T-helper 17 cell (primary cell): ENCODE data around the gene WDR19. TPM values are rescaled to one million over a fixed set of nuclear protein-coding genes. Genes with fewer than 3 reads are reported as not detected.

Experiments used
- ATAC-seq: fragments of 150-1000 bp; cut with Tn5 transposase; 2 replicates; pipeline ENCODE4 v1.10.0; 2021; ENCODE audit warnings: mild to moderate bottlenecking, moderate library complexity
- DNase-seq, 3 donors: peaks; one replicate each; pipeline versions ENCODE4 v3.0.0 to v3.0.0-alpha.2; 2020 to 2021
- H3K9me3 ChIP-seq: one replicate; pipeline ENCODE4 v1.7.0; 2013; ENCODE audit warnings: low read length, mild to moderate bottlenecking; ENCODE audit not compliant: control insufficient read depth, poor library complexity, severe bottlenecking
- H3K27ac Mint-ChIP-seq: one replicate; pipeline ENCODE4 v1.8.0; 2022; ENCODE audit warnings: mild to moderate bottlenecking, moderate library complexity, mixed read lengths
- H3K27me3 Mint-ChIP-seq: one replicate; pipeline ENCODE4 v1.8.0; 2022; ENCODE audit warnings: mixed read lengths
- H3K36me3 Mint-ChIP-seq: one replicate; pipeline ENCODE4 v1.8.0; 2022; ENCODE audit warnings: low read depth, mixed read lengths
- H3K4me1 Mint-ChIP-seq: one replicate; pipeline ENCODE4 v1.8.0; 2022; ENCODE audit warnings: mild to moderate bottlenecking, mixed read lengths
- H3K4me3 Mint-ChIP-seq: one replicate; pipeline ENCODE4 v1.8.0; 2022; ENCODE audit warnings: mild to moderate bottlenecking, moderate library complexity, mixed read lengths
- total RNA-seq, 4 donors: library from RNA in 2 of 4; stranded (reverse) in 2 of 4; gene quantifications; one replicate each; pipeline ENCODE4 v1.2.3 and lab custom pipeline; 2022 to 2026

WDR19 gene
- total RNA-seq, 2 donors from 2014 or later: 14.1 to 15.5 TPM

DNA sequence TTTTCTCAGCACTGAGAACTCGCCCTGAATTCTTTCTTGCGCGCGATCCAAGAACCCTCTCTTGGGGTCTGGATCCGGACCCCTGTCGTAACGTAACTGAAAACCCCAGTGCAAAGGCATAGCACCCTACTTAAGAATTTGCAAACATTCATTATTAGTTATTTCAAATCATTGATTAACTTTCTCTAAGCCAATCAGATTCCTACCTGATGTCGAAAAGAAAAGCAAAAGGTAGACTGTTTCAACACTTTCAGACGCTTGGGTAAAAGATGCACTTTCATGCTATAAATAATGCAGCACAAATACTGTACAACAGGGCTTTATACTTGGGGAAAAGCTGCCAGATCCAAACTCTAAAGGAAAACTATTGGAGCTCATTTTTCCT is 817 bp upstream of the WDR19 start:
- no peak overlapping the region for H3K4me3 Mint-ChIP-seq
- H3K27ac Mint-ChIP-seq: no peak overlapping the region
- DNase-seq (no peak), ATAC-seq (no peak)
- peaks cover 7% of the 10 kb centered on the region for H3K27me3 Mint-ChIP-seq
- H3K4me1 Mint-ChIP-seq: no peaks in the 10 kb centered on the region
- no peaks in the 10 kb centered on the region for H3K9me3 ChIP-seq
- no peaks in the 10 kb centered on the region for H3K36me3 Mint-ChIP-seq

DNA sequence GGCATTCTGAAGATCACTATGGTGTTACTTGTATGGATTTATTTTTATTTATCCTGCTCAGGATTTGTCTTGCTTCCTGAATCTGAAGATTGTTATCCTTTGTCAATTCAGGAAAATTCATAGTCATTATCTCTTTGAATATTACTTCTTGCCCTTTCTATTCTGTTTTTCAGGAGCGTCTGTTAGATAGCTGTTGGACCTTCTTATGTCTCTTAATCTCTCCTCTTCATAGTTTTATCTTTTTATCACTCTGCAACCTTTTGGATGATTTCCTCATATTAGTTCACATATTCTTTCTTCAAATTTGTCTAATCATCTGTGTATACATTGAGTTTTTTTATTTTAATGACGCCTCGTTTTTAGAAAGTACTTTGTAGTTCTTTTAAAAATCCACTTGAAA is 19.6 kb downstream of the WDR19 start:
- Mint-ChIP-seq H3K27ac (no peak overlapping the region), H3K4me3 (no peak overlapping the region), H3K36me3 (peaks cover 11% of the 10 kb centered on the region), H3K4me1 (no peaks in the 10 kb centered on the region), H3K27me3 (no peaks in the 10 kb centered on the region)
- no peak for ATAC-seq
- DNase-seq: no peak
- H3K9me3 ChIP-seq: no peaks in the 10 kb centered on the region

DNA sequence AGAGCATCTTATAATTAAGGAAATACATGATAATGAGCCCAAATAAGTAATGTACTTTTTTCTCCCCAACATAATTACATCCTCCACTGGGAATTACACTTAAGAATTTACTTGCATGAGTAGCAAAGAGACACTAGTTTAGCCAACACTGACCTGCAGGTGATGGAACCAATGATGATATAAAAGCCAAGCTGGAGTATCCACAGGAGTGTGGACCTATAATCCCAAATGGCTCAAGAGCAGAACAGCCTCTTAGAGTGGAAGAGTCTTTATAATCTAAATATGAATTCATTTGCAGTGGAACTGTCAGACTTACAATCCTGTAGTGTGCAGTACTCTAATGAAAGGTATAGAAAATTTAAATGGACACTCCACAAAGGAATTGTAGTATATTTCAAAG is 22.2 kb downstream of the WDR19 start:
- ATAC-seq: no peak
- Mint-ChIP-seq H3K27me3 (no peaks in the 10 kb centered on the region), H3K36me3 (peaks cover 11% of the 10 kb centered on the region), H3K4me1 (no peaks in the 10 kb centered on the region), H3K4me3 (no peak overlapping the region), H3K27ac (no peak overlapping the region)
- DNase-seq: no peak
- H3K9me3 ChIP-seq: no peaks in the 10 kb centered on the region

DNA sequence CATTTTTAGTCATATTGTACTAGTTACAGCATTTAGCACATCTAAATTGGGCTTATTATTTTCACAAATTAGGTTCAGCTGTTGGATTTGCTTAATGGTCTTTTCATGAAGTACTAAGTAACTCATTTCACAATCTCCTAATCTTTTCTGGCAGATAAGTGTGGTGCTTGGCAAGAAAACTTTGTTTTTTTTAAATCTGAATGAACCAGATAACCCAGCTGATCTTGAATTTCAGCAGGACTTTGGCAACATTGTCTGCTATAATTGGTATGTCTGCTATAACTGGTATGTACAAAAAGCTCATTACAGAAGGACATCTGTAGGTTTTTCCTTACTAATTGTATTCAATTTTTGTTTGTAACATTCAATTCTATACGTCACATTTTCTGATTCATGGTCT is 22.7 kb downstream of the WDR19 start:
- no peaks in the 10 kb centered on the region for H3K27me3 Mint-ChIP-seq
- peaks cover 11% of the 10 kb centered on the region for H3K36me3 Mint-ChIP-seq
- H3K9me3 ChIP-seq: no peaks in the 10 kb centered on the region
- ATAC-seq (no peak), DNase-seq (no peak)
- H3K27ac Mint-ChIP-seq: no peak overlapping the region
- H3K4me3 Mint-ChIP-seq: no peak overlapping the region
- no peaks in the 10 kb centered on the region for H3K4me1 Mint-ChIP-seq

DNA sequence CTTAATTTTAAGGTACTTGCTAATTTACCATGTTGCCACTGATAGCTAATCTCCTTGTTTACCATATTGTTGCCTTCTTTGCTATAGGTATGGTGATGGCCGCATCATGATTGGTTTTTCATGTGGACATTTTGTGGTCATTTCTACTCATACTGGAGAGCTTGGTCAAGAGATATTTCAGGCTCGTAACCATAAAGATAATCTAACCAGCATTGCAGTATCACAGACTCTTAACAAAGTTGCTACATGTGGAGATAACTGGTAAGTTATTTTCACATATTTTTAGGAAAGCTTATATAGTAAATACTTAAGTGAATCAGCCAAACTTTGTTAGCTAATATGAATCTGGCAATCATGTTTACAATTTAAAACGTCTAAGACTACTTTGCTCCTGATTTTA is 23.1 kb downstream of the WDR19 start:
- Mint-ChIP-seq H3K4me1 (no peaks in the 10 kb centered on the region), H3K27ac (no peak overlapping the region), H3K36me3 (peaks cover 11% of the 10 kb centered on the region), H3K4me3 (no peak overlapping the region), H3K27me3 (no peaks in the 10 kb centered on the region)
- DNase-seq: no peak
- no peak for ATAC-seq
- H3K9me3 ChIP-seq: no peaks in the 10 kb centered on the region

DNA sequence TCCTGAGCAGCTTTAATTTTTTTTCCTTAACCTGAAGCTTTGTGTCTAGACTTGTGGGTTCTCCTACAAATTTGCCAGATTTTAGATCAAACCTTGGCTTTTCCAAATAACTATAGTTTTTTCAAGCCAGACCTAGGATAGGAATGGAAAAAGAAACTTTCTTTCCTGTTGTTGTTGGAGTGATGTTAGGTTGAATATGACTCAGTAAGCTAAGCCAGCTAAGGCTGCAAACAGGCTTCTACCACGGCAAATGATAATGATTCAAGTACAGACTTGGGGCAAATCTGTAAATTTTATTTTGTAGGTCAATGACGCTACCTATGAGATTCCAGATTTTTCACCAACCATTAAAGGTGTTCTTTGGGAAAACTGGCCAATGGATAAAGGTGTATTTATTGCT is 45.6 kb downstream of the WDR19 start:
- no peak overlapping the region for H3K27ac Mint-ChIP-seq
- H3K36me3 Mint-ChIP-seq: peaks cover 7% of the 10 kb centered on the region
- ATAC-seq: no peak
- peaks cover under 1% of the 10 kb centered on the region for H3K4me1 Mint-ChIP-seq
- no peaks in the 10 kb centered on the region for H3K27me3 Mint-ChIP-seq
- no peak overlapping the region for H3K4me3 Mint-ChIP-seq
- H3K9me3 ChIP-seq: no peaks in the 10 kb centered on the region
- DNase-seq: no peak

DNA sequence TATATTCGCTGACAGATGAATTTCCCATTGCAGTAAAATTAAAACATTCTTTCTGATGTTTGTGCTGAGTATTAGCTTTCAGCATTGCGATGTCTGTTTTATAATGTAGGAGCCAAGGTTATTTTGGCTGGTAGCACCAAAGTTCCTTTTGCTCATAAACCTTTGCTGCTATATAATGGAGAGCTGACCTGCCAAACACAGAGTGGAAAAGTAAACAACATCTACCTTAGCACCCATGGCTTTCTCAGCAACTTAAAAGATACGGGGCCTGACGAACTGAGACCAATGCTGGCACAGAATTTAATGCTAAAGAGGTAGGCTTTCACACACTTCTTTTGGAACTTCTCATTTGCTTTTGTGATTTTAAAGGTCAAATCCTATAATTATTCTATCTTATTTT is 46.0 kb downstream of the WDR19 start:
- H3K27me3 Mint-ChIP-seq: no peaks in the 10 kb centered on the region
- no peak overlapping the region for H3K4me3 Mint-ChIP-seq
- ATAC-seq (no peak), DNase-seq (no peak)
- H3K9me3 ChIP-seq: no peaks in the 10 kb centered on the region
- no peak overlapping the region for H3K27ac Mint-ChIP-seq
- peaks cover 2% of the 10 kb centered on the region for H3K4me1 Mint-ChIP-seq
- peaks cover 7% of the 10 kb centered on the region for H3K36me3 Mint-ChIP-seq

DNA sequence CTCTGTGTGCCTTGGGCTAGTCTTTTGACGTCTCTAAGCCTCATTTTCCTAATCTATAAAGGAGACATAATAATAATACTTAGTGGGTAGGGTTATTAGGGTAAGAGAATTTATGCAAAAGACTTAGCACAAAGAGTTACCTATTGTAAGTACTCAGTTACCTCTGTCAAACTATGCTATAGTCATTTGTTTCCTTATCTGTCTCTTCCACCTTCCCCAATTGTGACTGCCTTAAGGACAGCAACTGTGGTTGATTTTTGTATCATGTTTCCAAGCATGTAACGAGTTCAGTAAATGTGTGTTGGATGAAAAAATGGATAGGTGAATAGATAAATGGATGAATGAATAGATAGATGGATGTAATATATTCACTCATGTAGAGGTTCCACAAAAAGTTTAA is 48.1 kb downstream of the WDR19 start:
- no peak for DNase-seq
- no peaks in the 10 kb centered on the region for H3K27me3 Mint-ChIP-seq
- no peak overlapping the region for H3K4me3 Mint-ChIP-seq
- H3K36me3 Mint-ChIP-seq: peaks cover 7% of the 10 kb centered on the region
- no peak for ATAC-seq
- H3K27ac Mint-ChIP-seq: no peak overlapping the region
- no peaks in the 10 kb centered on the region for H3K9me3 ChIP-seq
- H3K4me1 Mint-ChIP-seq: peaks cover 2% of the 10 kb centered on the region

DNA sequence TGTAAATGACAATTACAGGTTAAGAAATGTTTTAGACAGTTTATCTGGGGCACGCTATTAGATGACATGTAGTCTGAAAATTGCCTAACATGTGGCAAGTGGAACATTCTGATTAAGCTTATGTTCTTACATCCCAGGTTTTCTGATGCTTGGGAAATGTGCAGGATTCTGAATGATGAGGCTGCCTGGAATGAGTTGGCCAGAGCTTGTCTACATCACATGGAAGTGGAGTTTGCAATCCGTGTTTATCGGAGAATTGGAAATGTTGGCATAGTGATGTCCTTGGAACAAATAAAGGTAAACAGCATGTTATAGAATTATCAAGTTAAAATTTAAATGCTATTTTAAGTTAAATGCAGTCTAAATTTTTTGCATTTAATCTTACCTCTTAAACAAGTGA is 49.3 kb downstream of the WDR19 start:
- H3K4me1 Mint-ChIP-seq: peaks cover 2% of the 10 kb centered on the region
- H3K4me3 Mint-ChIP-seq: no peak overlapping the region
- H3K9me3 ChIP-seq: no peaks in the 10 kb centered on the region
- ATAC-seq: no peak
- no peak overlapping the region for H3K27ac Mint-ChIP-seq
- no peak for DNase-seq
- H3K27me3 Mint-ChIP-seq: no peaks in the 10 kb centered on the region
- H3K36me3 Mint-ChIP-seq: peaks cover 7% of the 10 kb centered on the region

DNA sequence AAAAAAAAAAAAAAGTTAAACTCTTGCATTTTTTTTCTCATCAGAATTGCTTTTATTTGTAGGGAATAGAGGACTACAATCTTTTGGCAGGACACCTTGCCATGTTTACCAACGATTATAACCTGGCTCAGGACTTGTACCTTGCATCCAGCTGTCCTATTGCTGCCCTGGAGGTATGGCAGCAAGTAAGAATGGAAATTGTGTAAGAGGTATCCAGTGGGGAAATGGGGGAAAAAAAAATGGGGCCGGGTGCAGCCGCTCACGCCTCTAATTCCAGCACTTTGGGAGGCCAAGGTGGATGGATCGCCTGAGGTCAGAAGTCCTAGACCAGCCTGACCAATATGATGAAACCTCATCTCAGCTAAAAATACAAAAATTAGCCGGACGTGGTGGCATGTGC is 49.8 kb downstream of the WDR19 start:
- H3K9me3 ChIP-seq: no peaks in the 10 kb centered on the region
- Mint-ChIP-seq H3K27ac (no peak overlapping the region), H3K36me3 (peaks cover 7% of the 10 kb centered on the region), H3K4me3 (no peak overlapping the region), H3K4me1 (peaks cover 2% of the 10 kb centered on the region), H3K27me3 (no peaks in the 10 kb centered on the region)
- DNase-seq (no peak), ATAC-seq (no peak)

DNA sequence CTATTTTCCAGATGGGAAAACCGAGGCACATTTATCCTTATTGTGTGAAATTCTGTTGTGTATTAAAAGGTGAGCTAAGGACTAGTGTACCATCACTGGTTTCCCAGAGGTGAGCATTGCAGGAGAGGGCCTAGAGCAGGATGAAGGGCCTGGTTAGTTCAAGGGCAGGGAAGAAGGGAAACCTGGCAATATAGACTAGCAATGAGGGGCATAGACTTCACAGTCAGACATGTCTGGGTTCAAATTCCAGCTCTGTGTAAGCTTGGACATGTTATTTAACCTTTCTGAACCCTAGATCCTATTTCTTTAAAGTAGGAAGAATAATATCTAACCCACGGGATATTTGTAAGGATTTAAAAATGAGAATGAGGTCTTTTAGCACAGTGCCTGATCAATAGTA is 50.8 kb downstream of the WDR19 start:
- no peaks in the 10 kb centered on the region for H3K9me3 ChIP-seq
- Mint-ChIP-seq H3K36me3 (peaks cover 7% of the 10 kb centered on the region), H3K27me3 (no peaks in the 10 kb centered on the region), H3K27ac (no peak overlapping the region), H3K4me1 (peaks cover 2% of the 10 kb centered on the region), H3K4me3 (no peak overlapping the region)
- no peak for DNase-seq
- no peak for ATAC-seq

DNA sequence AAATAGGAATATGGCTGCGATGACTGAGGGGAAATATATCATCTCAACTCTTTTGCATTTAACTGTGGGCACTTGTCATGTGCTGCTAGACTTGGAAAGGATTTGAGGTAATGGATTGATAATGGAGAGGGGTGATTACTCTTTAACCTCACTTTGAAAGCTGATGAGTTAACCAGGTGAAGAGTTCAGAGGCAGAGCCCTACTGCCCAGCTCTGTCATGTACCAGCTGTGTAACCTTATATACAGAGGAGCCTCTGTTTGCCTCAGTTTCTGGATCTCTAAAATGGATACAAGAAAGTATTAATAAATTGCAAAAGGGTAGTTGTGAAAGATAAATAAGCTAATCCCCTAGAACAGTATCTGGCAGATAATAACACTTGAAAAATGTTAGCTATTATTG is 51.5 kb downstream of the WDR19 start:
- H3K27ac Mint-ChIP-seq: no peak overlapping the region
- no peak overlapping the region for H3K4me3 Mint-ChIP-seq
- H3K27me3 Mint-ChIP-seq: no peaks in the 10 kb centered on the region
- no peak for ATAC-seq
- peaks cover 7% of the 10 kb centered on the region for H3K36me3 Mint-ChIP-seq
- peaks cover 2% of the 10 kb centered on the region for H3K4me1 Mint-ChIP-seq
- H3K9me3 ChIP-seq: no peaks in the 10 kb centered on the region
- no peak for DNase-seq

DNA sequence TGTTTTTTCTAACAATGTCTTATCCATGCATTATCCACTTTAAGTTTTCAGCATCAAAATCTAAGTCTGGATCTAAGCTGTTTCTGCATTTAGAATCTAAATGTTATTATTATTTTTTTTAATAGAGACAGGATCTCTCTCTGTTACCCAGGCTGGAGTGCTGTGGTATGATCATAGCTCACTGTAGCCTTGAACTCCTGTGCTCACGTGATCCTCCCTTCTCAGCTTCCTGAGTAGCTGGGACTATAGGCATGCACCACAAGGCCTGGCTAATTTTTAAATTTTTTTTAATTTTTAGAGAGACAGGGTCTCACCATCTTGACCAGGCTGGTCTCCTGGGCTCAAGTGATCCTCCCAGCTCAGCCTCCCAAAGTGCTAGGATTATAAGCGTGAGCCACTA is 52.7 kb downstream of the WDR19 start:
- no peaks in the 10 kb centered on the region for H3K9me3 ChIP-seq
- ATAC-seq (no peak), DNase-seq (no peak)
- Mint-ChIP-seq H3K4me3 (no peak overlapping the region), H3K36me3 (peaks cover under 1% of the 10 kb centered on the region), H3K27me3 (no peaks in the 10 kb centered on the region), H3K4me1 (peaks cover 2% of the 10 kb centered on the region), H3K27ac (no peak overlapping the region)

DNA sequence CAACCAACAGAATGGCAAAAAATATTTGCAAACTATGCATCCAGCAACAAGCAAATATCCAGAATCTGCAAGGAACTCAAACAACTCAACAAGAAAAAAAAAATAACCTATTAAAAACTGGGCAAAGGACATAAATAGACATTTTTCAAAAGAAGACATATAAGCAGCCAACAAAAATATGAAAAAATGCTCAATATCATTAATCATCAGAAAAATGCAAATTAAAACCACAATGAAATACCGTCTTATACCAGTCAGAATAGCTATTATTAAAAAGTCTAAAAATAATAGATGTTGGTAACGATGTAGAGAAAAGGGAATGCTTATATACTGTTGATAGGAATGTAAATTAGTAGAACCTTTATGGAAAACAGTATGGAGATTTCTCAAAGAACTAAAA is 53.4 kb downstream of the WDR19 start:
- Mint-ChIP-seq H3K27me3 (no peaks in the 10 kb centered on the region), H3K36me3 (no peaks in the 10 kb centered on the region), H3K27ac (no peak overlapping the region), H3K4me1 (peaks cover 2% of the 10 kb centered on the region), H3K4me3 (no peak overlapping the region)
- no peaks in the 10 kb centered on the region for H3K9me3 ChIP-seq
- no peak for ATAC-seq
- no peak for DNase-seq

DNA sequence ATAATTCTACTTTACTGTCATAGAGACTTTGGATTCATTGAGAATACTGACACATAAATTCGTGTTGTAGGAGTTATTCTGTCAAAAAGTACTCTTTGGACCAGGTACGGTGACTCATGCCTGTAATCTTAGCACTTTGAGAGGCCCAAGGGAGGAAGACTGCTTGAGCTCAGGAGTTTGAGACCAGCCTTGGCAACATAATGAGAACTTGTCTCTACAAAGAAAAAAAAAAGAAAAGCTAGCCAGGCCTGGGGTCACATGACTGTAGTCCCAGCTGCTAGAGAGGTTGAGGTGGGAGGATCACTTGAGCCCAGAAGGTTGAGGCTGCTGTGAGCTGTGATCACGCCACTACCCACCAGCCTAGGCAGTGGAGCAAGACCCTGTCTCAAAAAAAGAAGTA is 54.9 kb downstream of the WDR19 start:
- no peaks in the 10 kb centered on the region for H3K9me3 ChIP-seq
- no peak overlapping the region for H3K27ac Mint-ChIP-seq
- H3K27me3 Mint-ChIP-seq: no peaks in the 10 kb centered on the region
- ATAC-seq (no peak), DNase-seq (no peak)
- H3K4me1 Mint-ChIP-seq: peaks cover 2% of the 10 kb centered on the region
- no peaks in the 10 kb centered on the region for H3K36me3 Mint-ChIP-seq
- no peak overlapping the region for H3K4me3 Mint-ChIP-seq
